OCI-LY1 (cell line): ENCODE results near the gene SLC2A5.

Experiments
- EZH2 ChIP-seq: fragments of 200-600 bp; sonication (generic), shearing (Covaris generic); IDR thresholded peaks from 2 replicates; pipeline ENCODE4 v1.8.0; 2017; ENCODE audit warnings: borderline replicate concordance, mixed run types, mild to moderate bottlenecking, antibody characterized with exemption, low read length, moderate library complexity, mixed read lengths
- TF ChIP-seq, protein P1 (sequence below): fragments of 200-600 bp; sonication (generic), shearing (Covaris generic); IDR thresholded peaks from 2 replicates; pipeline ENCODE4 v1.5.1; 2017; ENCODE audit warnings: mild to moderate bottlenecking, antibody characterized with exemption, low read length, moderate library complexity, mixed read lengths

DNA sequence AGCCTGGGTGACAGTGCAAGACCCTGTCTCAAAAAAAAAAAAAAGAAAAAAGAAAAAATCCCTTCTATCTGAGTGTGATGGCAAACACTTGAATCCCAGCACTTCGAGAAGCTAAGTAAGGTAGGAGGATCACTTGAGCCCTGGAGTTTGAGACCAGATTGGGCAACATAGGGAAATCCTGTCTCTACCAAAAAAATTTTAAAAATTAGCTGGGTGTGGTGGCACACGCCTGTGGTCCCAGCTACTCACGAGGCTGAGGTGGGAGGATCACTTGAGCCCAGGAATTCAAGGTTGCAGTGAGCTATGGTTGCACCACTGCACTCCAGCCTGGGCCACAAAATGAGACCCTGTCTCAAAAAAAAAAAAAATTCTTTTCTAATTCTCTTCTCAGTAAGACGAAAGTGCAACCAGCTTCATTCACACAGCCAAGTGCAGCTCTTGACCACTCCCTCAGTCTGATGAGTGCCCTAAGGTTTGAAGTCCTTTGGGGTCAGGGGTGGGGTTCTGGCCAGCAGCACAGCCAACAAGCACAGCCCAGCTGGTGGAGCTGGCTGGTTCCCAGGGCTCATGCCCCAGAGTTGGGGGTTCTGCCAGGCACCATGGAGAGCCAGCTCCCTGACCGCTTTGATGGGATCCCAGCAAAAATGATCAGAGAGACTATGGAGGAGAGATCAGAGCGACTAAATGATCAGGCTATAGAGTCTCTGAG, 8.0 kb downstream of the SLC2A5 start:
- TF ChIP-seq, protein P1, sequence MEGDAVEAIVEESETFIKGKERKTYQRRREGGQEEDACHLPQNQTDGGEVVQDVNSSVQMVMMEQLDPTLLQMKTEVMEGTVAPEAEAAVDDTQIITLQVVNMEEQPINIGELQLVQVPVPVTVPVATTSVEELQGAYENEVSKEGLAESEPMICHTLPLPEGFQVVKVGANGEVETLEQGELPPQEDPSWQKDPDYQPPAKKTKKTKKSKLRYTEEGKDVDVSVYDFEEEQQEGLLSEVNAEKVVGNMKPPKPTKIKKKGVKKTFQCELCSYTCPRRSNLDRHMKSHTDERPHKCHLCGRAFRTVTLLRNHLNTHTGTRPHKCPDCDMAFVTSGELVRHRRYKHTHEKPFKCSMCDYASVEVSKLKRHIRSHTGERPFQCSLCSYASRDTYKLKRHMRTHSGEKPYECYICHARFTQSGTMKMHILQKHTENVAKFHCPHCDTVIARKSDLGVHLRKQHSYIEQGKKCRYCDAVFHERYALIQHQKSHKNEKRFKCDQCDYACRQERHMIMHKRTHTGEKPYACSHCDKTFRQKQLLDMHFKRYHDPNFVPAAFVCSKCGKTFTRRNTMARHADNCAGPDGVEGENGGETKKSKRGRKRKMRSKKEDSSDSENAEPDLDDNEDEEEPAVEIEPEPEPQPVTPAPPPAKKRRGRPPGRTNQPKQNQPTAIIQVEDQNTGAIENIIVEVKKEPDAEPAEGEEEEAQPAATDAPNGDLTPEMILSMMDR = no peak
- TF ChIP-seq EZH2 = no peak
